HEK293 (cell line): ENCODE measurements around the gene SOCS7.

Experiments
- CTCF ChIP-seq: fragments of 450-650 bp; formaldehyde crosslinking; IDR thresholded peaks from 2 replicates; pipeline ENCODE4 v1.5.1; 2016; ENCODE audit warnings: missing biosample characterization, missing genetic modification characterization
- KLF9 ChIP-seq: fragments of 450-650 bp; formaldehyde crosslinking; IDR thresholded peaks from 2 replicates; pipeline ENCODE4 v1.5.1; 2016; ENCODE audit warnings: missing biosample characterization, missing genetic modification characterization, low read depth
- MYNN ChIP-seq: fragments of 450-650 bp; formaldehyde crosslinking; IDR thresholded peaks from 2 replicates; pipeline ENCODE4 v1.5.1; 2016; ENCODE audit warnings: missing biosample characterization, missing genetic modification characterization, borderline replicate concordance
- TCF7L2 ChIP-seq: IDR thresholded peaks from 2 replicates; pipeline ENCODE4 v1.6.1; 2011; ENCODE audit warnings: low read depth, mild to moderate bottlenecking, inconsistent platforms, low read length, moderate library complexity, borderline replicate concordance
- ZFP37 ChIP-seq: fragments of 450-650 bp; formaldehyde crosslinking; IDR thresholded peaks from 2 replicates; pipeline ENCODE4 v1.5.1; 2016; ENCODE audit warnings: missing biosample characterization, missing genetic modification characterization
- ZNF184 ChIP-seq: fragments of 450-650 bp; IDR thresholded peaks from 2 replicates; pipeline ENCODE4 v1.5.1; 2018; ENCODE audit warnings: missing biosample characterization, mild to moderate bottlenecking, missing genetic modification characterization
- ZNF266 ChIP-seq: fragments of 450-650 bp; formaldehyde crosslinking; IDR thresholded peaks from 2 replicates; pipeline ENCODE4 v1.5.1; 2016; ENCODE audit warnings: missing biosample characterization, missing genetic modification characterization, low read depth
- ZNF280C ChIP-seq: fragments of 450-650 bp; formaldehyde crosslinking; IDR thresholded peaks from 2 replicates; pipeline ENCODE4 v1.5.1; 2016; ENCODE audit warnings: missing biosample characterization, missing genetic modification characterization
- ZNF423 ChIP-seq: fragments of 450-650 bp; formaldehyde crosslinking; IDR thresholded peaks from 2 replicates; pipeline ENCODE4 v1.5.1; 2016; ENCODE audit warnings: missing biosample characterization, missing genetic modification characterization
- TF ChIP-seq, protein P1 (sequence below): fragments of 450-650 bp; formaldehyde crosslinking; IDR thresholded peaks from 2 replicates; pipeline ENCODE4 v1.5.1; 2016; ENCODE audit warnings: missing biosample characterization, missing genetic modification characterization
- TF ChIP-seq, protein P2 (sequence below): fragments of 450-650 bp; formaldehyde crosslinking; conservative IDR thresholded peaks from 2 replicates; pipeline ENCODE4 v1.5.1; 2016; ENCODE audit warnings: low read depth, missing biosample characterization, missing genetic modification characterization
- TF ChIP-seq, protein P3 (sequence below): fragments of 450-650 bp; formaldehyde crosslinking; IDR thresholded peaks from 2 replicates; pipeline ENCODE4 v1.5.1; 2016; ENCODE audit warnings: missing biosample characterization, missing genetic modification characterization

DNA sequence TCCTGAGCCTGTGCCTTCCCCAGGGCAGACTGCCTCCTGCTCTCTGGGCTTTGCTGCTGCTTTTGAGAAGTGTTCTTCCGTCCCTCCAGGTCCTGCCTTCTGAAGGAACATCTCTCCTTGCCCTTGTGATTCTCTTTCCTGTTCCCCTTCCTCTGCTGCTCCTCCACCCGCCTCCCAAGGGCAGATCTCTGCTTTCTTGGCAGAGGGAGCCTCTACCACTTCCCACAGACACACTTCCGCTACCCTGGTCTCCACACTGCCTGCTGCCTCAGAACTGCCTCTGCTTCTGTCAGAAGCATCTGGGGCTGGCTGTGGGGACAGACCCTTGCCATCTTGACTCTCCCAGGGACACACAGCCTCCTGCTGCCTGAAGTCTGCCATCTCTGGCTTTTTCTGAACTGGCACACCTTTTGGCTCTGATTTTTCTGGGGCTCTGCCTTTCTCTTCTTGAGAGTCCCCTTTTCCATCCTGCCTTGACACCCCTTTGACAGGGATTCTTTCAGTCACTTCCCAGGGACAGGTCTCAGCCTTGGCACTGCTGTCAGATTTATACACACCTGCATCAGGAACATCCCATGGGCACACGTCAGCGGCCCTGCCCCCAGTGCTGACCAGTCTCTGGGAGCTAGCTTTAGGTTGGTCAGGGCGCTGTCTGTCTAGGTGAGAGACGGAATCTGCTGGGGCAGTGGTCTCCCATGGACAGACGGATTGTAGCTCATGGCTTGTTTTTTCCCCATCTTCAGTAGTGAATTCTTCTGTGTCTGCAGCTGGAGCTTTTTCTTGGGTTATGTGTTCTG, 24.4 kb upstream of the SOCS7 start:
- no peak for TF ChIP-seq ZNF280C
- no peak for TF ChIP-seq CTCF (tag by site-specific recombination)
- TF ChIP-seq, protein P1, sequence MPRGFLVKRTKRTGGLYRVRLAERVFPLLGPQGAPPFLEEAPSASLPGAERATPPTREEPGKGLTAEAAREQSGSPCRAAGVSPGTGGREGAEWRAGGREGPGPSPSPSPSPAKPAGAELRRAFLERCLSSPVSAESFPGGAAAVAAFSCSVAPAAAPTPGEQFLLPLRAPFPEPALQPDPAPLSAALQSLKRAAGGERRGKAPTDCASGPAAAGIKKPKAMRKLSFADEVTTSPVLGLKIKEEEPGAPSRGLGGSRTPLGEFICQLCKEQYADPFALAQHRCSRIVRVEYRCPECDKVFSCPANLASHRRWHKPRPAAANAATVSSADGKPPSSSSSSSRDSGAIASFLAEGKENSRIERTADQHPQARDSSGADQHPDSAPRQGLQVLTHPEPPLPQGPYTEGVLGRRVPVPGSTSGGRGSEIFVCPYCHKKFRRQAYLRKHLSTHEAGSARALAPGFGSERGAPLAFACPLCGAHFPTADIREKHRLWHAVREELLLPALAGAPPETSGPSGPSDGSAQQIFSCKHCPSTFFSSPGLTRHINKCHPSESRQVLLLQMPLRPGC (tag by site-specific recombination): no peak
- TF ChIP-seq TCF7L2: no peak
- no peak for TF ChIP-seq ZNF266 (tag by site-specific recombination)
- no peak for TF ChIP-seq KLF9
- TF ChIP-seq, protein P2, sequence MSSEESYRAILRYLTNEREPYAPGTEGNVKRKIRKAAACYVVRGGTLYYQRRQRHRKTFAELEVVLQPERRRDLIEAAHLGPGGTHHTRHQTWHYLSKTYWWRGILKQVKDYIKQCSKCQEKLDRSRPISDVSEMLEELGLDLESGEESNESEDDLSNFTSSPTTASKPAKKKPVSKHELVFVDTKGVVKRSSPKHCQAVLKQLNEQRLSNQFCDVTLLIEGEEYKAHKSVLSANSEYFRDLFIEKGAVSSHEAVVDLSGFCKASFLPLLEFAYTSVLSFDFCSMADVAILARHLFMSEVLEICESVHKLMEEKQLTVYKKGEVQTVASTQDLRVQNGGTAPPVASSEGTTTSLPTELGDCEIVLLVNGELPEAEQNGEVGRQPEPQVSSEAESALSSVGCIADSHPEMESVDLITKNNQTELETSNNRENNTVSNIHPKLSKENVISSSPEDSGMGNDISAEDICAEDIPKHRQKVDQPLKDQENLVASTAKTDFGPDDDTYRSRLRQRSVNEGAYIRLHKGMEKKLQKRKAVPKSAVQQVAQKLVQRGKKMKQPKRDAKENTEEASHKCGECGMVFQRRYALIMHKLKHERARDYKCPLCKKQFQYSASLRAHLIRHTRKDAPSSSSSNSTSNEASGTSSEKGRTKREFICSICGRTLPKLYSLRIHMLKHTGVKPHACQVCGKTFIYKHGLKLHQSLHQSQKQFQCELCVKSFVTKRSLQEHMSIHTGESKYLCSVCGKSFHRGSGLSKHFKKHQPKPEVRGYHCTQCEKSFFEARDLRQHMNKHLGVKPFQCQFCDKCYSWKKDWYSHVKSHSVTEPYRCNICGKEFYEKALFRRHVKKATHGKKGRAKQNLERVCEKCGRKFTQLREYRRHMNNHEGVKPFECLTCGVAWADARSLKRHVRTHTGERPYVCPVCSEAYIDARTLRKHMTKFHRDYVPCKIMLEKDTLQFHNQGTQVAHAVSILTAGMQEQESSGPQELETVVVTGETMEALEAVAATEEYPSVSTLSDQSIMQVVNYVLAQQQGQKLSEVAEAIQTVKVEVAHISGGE (tag by site-specific recombination): no peak
- TF ChIP-seq ZNF423 (tag by site-specific recombination): no peak
- TF ChIP-seq ZNF184 (tag by site-specific recombination): no peak
- TF ChIP-seq, protein P3, sequence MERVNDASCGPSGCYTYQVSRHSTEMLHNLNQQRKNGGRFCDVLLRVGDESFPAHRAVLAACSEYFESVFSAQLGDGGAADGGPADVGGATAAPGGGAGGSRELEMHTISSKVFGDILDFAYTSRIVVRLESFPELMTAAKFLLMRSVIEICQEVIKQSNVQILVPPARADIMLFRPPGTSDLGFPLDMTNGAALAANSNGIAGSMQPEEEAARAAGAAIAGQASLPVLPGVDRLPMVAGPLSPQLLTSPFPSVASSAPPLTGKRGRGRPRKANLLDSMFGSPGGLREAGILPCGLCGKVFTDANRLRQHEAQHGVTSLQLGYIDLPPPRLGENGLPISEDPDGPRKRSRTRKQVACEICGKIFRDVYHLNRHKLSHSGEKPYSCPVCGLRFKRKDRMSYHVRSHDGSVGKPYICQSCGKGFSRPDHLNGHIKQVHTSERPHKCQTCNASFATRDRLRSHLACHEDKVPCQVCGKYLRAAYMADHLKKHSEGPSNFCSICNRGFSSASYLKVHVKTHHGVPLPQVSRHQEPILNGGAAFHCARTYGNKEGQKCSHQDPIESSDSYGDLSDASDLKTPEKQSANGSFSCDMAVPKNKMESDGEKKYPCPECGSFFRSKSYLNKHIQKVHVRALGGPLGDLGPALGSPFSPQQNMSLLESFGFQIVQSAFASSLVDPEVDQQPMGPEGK: no peak
- no peak for TF ChIP-seq ZFP37
- TF ChIP-seq MYNN: no peak
